ENCODE results near the gene HNRNPA2B1.
"Not testable (repeated sequence)": the region's sequence is repeated elsewhere in the genome, so short reads cannot be mapped to it uniquely, and the experiment has no call there.

Gene HNRNPA2B1

DNA sequence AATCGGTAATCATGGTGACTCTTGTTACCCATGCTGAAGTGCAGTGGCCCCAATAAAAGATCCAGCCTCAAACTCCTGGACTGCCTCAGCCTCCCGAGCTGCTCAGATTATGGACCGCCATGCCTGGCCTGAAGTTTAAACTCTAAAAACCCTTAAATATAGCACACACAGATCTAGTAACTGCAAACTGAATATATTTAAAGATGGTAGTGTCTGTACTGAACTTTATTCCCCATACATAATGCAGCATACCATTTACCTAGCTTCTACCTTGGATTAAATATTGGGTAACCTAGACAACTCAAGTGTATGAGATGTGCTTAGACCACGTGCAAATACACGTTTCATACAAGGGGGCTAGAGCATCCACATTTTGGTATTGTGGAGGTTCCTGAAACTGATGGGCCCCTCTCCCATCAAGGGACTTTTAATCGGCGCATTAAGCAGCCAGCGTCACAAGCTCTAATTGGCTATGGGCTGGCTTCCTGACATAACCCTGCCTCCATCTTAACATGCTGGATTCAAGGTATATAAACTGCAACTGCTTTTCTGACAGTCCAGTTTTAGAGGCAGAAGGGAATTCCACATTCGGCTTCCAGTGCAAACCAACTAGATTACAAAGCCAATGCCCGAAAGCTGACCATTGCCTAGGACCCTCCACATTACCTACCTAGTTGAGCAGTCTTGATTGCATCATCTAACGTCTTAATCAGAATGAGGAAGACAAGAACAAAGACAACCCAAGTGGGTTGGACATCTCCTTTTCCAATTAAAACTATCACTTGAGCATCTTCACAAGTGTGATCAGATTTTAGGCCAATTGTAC, 13.0 kb downstream of the HNRNPA2B1 start:
- intact Hi-C loops (cut with DNase I) = no loop called here
- DNase-seq = peak in 1 of 10 donors; percentile 38

DNA sequence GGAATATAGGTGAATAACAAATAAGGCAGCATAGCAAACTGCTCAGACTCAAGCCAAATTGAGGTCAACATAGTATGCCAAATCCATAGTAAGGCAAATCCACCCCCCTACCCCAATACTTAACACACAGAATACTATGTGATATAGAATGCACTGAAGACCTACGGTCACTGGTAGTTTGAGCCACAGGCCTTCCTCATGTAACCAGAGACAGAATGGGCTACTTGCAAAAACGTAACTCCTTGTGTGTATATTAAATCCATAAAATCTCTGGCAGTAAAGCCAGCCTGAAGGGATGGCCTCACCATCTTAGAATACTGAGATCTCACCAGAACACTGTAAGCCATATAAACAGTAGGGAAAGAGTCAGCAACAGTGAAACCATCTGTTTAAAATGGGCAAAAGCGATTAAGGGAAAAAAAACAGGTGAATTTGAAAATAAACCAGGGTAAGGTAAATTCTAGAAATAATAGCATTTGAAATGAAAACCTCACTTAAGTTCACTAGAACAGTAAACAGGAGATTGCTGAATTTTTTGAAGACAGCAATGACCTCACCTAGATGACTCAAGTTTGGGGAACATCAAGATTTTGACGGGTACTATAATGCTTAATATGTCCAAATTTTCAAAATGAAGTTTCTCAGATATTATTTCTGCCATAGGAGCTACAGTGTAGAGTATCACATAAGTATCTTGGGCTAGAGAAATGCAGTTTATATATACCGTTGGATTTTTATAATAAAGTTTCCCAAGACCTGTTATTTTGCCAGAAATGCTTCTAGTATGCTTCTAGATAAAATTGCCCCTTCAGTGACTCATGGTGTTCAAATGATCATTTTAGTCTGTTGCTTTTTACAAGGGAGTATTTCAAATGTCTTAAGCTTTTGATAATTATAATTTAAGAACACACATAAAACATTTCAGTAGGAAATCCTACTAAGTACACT, 13.9 kb downstream of the HNRNPA2B1 start:
- intact Hi-C loops (cut with DNase I) = no loop called here
- no peak for DNase-seq

DNA sequence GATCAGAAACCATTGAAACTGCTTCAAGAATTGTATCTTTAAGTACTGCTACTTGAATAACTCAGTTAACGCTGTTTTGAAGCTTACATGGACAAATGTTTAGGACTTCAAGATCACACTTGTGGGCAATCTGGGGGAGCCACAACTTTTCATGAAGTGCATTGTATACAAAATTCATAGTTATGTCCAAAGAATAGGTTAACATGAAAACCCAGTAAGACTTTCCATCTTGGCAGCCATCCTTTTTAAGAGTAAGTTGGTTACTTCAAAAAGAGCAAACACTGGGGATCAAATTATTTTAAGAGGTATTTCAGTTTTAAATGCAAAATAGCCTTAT, 14.7 kb downstream of the HNRNPA2B1 start:
- intact Hi-C loops (cut with DNase I) = no loop called here
- DNase-seq = no peak

DNA sequence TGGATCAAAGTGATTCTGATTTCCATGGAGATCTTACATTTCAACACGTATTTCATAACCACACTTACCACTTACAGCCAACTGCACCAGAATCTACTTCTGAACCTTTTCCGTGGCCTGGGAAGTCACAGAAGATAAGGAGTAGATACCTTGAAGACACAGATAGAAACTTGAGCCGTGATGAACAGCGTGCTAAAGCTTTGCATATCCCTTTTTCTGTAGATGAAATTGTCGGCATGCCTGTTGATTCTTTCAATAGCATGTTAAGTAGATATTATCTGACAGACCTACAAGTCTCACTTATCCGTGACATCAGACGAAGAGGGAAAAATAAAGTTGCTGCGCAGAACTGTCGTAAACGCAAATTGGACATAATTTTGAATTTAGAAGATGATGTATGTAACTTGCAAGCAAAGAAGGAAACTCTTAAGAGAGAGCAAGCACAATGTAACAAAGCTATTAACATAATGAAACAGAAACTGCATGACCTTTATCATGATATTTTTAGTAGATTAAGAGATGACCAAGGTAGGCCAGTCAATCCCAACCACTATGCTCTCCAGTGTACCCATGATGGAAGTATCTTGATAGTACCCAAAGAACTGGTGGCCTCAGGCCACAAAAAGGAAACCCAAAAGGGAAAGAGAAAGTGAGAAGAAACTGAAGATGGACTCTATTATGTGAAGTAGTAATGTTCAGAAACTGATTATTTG, 15.3 kb downstream of the HNRNPA2B1 start:
- intact Hi-C loops (cut with DNase I) = no loop called here
- no peak for DNase-seq

DNA sequence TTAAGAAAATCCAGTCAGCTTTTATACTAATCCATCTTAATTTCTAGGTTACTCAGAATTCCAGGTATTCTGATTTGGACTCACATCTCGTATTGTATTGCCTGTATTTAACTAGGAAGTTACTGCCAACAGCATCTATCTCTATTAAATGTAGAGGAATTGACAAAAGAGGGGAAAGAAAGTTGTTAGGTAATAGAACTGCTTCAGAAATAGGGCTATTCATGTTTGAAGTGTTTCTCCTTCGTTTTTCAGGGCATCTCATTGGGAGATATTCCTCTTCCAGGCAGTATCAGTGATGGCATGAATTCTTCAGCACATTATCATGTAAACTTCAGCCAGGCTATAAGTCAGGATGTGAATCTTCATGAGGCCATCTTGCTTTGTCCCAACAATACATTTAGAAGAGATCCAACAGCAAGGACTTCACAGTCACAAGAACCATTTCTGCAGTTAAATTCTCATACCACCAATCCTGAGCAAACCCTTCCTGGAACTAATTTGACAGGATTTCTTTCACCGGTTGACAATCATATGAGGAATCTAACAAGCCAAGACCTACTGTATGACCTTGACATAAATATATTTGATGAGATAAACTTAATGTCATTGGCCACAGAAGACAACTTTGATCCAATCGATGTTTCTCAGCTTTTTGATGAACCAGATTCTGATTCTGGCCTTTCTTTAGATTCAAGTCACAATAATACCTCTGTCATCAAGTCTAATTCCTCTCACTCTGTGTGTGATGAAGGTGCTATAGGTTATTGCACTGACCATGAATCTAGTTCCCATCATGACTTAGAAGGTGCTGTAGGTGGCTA, 16.1 kb downstream of the HNRNPA2B1 start:
- intact Hi-C loops (cut with DNase I); DNase-seq: not testable (repeated sequence)

DNA sequence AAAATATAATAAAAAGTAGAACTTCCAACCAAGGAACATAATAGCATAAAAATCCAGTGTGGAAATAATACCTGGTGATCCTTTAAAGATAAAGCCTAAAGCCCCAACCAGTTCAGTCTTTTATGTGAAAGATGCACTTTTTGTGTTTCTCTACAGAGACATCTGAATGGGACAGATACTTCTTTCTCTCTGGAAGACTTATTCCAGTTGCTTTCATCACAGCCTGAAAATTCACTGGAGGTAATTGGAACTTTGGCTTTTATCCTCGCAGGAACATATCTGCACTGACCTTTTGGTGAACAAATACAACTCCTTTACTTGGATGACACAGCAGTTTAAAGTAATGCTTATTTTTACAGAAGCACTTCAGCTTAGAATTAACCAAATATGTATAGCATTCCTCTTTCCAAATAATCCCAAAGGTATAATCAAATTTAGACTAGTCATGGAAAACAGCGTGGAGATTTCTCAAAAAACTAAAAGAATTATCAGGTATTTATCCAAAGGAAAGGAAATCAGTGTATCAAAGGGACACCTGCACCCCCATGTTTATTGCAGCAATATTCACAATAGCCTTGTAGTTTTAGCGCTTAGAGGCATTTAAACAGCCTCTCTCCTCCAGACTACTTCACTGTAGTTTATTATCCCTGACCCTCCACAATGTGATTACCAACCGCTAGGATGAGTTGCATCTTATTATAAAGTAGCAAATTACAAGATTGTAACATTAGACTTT, 16.8 kb downstream of the HNRNPA2B1 start:
- no peak for DNase-seq
- intact Hi-C loops (cut with DNase I) = no loop called here

DNA sequence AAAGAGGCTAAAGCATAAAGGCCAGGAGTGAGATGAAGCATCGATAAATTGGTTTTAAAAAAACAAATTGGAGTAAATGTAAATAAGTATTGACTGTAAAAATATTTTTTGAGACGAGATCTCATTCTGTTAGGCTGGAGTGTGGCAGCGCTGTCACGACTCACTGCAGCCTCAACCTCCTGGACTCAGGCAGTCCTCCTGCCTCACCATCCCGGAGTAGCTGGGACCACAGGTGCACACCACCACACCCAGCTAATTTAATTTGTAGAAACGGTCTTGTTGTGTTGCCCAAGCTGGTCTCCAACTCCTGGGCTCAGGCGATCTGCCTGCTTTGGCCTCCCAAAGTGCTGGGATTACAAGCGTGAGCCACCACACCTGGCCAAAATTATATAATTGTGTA, 17.8 kb downstream of the HNRNPA2B1 start:
- no peak for DNase-seq
- intact Hi-C loops (cut with DNase I) = no loop called here

DNA sequence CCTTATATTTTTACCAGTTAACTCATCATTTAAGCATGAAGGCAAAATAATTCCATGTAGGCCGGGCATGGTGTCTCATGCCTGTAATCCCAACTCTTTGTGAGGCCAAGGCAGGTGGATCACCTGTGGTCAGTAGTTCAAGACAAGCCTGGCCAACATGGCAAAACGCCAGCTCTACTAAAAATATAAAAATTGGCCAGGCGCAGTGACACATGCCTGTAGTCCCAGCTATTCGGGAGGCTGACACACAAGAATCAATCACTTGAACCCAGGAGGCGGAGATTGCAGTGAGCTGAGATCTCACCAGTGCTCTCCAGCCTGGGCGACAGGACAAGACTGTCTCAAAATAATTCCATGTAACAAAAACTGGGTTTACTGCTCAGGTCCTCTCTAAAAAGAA, 18.3 kb downstream of the HNRNPA2B1 start:
- intact Hi-C loops (cut with DNase I) = no loop called here
- DNase-seq = no peak

DNA sequence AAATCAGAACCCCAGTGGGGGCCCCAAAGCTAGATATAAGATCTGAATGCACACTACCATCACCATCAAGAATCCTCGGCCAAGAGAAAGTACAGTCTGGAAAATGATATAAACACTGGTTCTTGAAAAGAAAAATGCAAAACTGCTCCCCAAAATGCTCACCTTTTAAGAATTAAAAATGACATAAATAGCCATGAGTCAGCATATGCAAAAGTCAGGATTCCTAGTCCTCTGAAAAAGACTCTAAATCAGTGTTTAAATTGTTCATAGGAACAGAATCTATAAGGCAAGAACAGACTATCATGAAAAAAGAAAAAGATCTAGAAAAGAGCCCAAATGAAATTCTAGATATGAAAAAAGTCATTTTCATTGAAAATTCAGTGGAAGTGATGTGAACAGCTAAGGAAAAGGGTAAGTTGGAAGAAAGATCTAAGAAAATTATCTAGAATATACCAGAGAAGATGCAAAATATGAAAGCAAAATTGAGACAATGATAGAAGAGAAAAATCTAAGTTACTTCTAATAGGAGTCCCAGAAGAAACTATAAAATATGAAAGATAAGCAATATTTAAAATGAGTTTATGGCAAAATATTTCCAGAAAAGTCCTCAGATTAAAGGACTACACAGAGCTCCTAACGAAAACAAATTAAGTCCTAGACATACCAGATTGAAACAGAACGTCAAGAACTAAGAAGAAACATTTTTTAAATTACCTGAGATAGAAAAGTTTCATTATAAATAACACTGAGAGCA, 18.9 kb downstream of the HNRNPA2B1 start:
- intact Hi-C loops (cut with DNase I) = no loop called here
- DNase-seq = no peak

DNA sequence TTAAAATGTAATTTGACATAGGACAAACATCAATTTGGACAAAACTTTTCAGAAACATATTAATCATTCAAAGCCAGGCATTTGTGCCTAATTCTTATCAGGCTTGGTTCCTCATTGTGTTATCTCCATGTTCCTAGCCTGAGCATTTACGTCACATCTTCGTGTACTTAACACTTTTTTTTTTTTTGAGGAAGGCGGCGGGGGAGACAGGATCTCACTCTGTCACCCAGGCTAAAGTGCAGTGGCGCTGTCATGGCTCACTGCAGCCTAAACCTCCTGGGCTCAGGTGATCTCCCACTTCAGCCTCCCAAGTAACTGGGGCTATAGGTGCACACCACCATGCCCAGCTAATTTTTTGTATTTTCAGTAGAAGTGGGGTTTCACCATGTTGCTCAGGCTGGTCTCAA, 19.8 kb downstream of the HNRNPA2B1 start:
- DNase-seq = no peak
- intact Hi-C loops (cut with DNase I) = no loop called here

DNA sequence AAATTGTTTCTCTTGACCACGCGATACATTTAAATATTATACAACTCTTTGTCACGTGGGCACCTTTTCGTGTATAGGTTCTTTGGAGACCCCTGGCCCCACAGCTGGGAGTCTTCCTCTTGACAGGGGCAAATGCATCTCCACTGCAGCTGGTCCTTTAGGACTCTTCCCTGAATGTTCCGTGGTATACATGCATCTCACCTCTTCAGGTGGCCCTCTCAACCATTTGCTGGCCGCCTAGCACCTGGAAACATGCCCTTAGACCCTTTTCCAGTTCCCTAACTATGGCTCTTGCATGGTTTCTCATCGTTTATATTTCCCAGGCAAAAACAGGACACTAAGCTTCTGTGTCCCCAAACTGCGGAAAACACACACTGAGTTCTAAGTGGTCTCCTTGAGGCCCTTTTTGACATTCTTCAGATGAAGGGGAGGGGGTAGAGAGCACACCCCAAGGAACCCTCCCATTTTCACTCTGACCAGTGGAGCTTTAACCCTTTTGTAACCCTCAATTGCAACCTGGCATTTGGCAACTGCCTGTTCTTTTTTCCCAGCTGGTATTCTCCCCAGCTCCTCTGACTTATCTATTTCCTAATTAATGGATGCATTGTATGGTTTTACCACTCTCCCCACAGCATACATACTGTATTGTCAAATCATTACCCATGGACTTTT, 20.6 kb downstream of the HNRNPA2B1 start:
- intact Hi-C loops (cut with DNase I) = no loop called here
- DNase-seq = no peak

DNA sequence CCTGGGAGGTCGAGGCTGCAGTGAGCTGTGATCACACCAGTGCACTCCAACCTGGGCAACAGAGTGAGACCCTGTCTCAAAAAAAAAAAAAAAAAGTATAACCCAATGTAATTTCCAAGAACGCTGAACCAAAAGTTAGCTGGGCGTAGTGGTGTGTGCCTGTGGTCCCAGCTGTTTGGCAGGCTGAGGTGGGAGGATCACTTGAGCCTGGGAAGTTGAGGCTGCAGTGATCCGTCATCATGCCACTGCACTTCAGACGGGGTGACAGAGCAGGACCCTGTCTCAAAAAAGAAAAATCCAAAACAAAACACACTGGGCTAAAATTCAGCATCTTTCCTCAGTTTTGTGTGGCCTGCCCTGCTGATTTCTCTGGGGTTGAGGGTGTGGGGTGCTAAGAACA, 21.1 kb downstream of the HNRNPA2B1 start:
- intact Hi-C loops (cut with DNase I) = no loop called here
- DNase-seq = no peak

DNA sequence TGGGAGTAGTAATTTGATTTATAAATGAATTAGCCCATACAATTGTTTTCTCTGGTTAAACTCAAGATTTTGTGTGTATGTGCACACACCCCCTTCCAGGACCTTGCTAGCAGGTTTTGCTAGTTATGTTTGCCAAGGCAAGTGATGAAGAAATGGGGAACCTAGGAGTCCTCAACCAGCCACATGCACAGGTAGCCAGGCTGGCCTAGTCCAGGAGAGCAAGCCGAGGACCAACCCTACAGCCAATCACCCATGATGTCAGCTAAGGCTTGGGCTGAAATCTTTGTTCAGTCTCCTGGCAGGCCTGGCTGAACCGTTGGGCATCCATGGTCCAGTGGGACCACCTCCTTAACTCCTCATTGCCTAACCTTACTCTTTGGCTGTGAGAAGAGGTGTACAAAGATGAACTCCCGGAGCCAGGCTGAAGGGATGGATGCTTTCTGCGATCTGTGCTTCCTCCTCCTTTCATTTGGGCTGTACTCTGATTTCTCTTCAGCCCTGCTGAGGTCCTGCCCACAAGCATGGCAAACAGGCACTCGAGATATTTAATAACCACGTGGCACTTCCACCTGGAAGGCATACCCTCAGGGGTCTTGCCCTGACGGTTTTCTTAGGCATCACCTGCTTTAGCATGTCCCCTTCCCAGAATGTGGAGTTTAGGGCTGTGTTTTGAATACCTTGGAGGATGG, 22.1 kb downstream of the HNRNPA2B1 start:
- DNase-seq = no peak
- intact Hi-C loops (cut with DNase I) = no loop called here

DNA sequence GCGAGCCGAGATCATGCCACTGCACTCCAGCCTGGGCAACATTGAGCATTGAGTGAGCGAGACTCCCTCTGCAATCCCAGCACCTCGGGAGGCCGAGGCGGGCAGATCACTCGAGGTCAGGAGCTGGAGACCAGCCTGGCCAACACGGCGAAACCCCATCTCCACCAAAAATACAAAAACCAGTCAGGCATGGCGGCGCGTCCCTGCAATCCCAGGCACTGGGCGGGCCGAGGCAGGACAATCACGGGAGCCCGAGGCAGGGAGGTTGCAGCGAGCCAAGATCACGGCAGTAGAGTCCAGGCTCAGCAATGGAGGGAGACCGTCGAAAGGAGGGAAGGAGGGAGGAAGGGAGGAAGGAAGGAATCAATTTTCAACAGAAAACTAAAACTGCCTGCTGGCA, 23.3 kb downstream of the HNRNPA2B1 start:
- not testable (repeated sequence) for DNase-seq

DNA sequence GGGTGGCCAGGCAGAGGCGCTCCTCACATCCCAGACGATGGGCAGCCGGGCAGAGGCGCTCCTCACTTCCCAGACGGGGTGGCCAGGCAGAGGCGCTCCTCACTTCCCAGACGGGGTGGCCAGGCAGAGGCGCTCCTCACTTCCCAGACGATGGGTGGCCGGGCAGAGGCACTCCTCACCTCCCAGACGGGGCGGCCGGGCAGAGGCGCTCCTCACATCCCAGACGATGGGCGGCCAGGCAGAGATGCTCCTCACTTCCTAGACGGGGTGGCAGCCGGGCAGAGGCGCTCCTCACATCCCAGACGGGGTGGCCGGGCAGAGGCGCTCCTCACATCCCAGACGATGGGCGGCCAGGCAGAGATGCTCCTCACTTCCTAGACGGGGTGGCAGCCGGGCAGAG, 23.9 kb downstream of the HNRNPA2B1 start:
- DNase-seq; intact Hi-C loops (cut with DNase I): not testable (repeated sequence)

More for the DNA sequence above, 23.3 kb downstream of the HNRNPA2B1 start:
- intact Hi-C loops (cut with DNase I) = not testable (repeated sequence)

DNA sequence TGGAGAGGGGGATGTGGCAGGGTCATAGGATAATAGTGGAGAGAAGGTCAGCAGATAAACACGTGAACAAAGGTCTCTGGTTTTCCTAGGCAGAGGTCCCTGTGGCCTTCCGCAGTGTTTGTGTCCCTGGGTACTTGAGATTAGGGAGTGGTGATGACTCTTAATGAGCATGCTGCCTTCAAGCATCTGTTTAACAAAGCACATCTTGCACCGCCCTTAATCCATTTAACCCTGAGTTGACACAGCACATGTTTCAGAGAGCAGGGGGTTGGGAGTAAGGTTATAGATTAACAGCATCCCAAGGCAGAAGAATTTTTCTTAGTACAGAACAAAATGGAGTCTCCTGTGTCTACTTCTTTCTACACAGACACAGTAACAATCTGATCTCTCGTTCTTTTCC, 24.6 kb downstream of the HNRNPA2B1 start:
- intact Hi-C loops (cut with DNase I); DNase-seq: not testable (repeated sequence)

DNA sequence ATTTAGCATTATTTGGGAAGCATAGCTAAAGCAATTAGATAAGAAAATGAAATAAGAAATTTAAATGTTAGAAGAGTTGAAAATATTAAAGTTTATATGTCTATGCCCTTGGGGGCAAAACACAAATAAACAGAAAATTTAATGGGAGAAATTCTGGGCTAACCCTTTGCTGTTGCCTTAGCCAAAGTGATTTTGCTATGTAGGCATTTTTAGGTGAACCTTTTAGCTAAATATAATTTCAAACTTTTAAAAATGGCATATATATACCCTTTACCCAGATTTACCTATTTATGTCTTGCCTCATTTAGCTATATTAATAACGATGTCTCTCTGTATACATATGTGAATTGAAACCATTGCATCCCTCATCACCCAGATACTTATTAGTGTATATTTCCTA, 28.5 kb downstream of the HNRNPA2B1 start:
- DNase-seq = no peak
- intact Hi-C loops (cut with DNase I) = no loop called here

DNA sequence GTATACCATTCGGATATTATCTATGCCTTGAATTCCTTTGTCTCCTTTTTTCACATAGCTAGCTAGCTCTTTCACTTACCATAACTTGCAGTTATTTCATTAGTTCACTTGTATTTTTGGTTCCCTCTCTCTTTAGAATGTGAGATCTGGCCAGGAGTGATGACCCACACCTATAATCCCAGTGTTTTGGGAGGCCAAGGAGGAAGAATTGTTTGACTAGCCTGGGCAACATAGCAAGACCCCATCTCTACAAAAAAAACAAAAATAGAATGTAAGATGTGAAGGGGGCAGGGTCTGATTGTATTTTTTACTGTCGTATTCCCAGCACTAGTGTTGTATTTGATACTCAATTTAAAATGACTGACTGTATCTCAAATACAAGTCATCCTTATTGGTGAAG, 28.9 kb downstream of the HNRNPA2B1 start:
- no peak for DNase-seq
- intact Hi-C loops (cut with DNase I) = no loop called here

Measured in posterior cingulate gyrus (tissue), 11 donors.